Central memory CD4-positive, alpha-beta T cell (primary cell): ENCODE data around the gene ZSCAN18.
A peak's percentile ranks its signal among the peaks of the same experiment; 100 is the strongest.

Experiments
- DNase-seq: peaks from one replicate; pipeline ENCODE4 v3.0.0; 2022

The ZSCAN18 gene

GRCh38 chr19:58086825-58087710, 11.0 kb downstream of the ZSCAN18 start:
- no peak for DNase-seq

GRCh38 chr19:58085348-58085875, 12.6 kb downstream of the ZSCAN18 start:
- DNase-seq = no peak

GRCh38 chr19:58084596-58085347, 13.3 kb downstream of the ZSCAN18 start:
- DNase-seq = no peak

GRCh38 chr19:58083021-58083420, 15.0 kb downstream of the ZSCAN18 start:
- DNase-seq = no peak

- no peak for DNase-seq
Measured at GRCh38 chr19:58079792-58080191, 18.2 kb downstream of the ZSCAN18 start.

GRCh38 chr19:58067240-58067912, 30.7 kb downstream of the ZSCAN18 start:
- no peak for DNase-seq

GRCh38 chr19:58063712-58064111, 34.3 kb downstream of the ZSCAN18 start:
- no peak for DNase-seq

GRCh38 chr19:58060231-58060630, 37.8 kb downstream of the ZSCAN18 start:
- no peak for DNase-seq

- no peak for DNase-seq
Measured at GRCh38 chr19:58059671-58060078, 38.4 kb downstream of the ZSCAN18 start.

- DNase-seq = peak; percentile 20
Measured at GRCh38 chr19:58059003-58059670, 38.9 kb downstream of the ZSCAN18 start, which contains the start of gene ZNF135. TSS of gene ZNF135 (plus strand) at chr19:58059282. CDS start at chr19:58060003, 721 bp downstream.

- DNase-seq = no peak
Measured at GRCh38 chr19:58058467-58058866, 39.6 kb downstream of the ZSCAN18 start.

- no peak for DNase-seq
Measured at GRCh38 chr19:58056861-58057260, 41.2 kb downstream of the ZSCAN18 start.

- DNase-seq = no peak
Measured at GRCh38 chr19:58056261-58056660, 41.8 kb downstream of the ZSCAN18 start.

- no peak for DNase-seq
Measured at GRCh38 chr19:58054901-58055874, 42.8 kb downstream of the ZSCAN18 start.

GRCh38 chr19:58053480-58054156, 44.4 kb downstream of the ZSCAN18 start:
- DNase-seq = no peak

- DNase-seq = no peak
Measured at GRCh38 chr19:58052256-58052655, 45.8 kb downstream of the ZSCAN18 start.

GRCh38 chr19:58047672-58048071, 50.4 kb downstream of the ZSCAN18 start:
- DNase-seq = no peak

- DNase-seq = no peak
Measured at GRCh38 chr19:58046856-58047255, 51.2 kb downstream of the ZSCAN18 start.

- DNase-seq = no peak
Measured at GRCh38 chr19:58045411-58046050, 52.5 kb downstream of the ZSCAN18 start.

GRCh38 chr19:58044886-58045285, 53.1 kb downstream of the ZSCAN18 start:
- DNase-seq = no peak
